HG03439 (cell line): ENCODE measurements around the gene ARPC4.
A peak's percentile ranks its signal among the peaks of the same experiment; 100 is the strongest.
"Not testable (repeated sequence)": the region's sequence is repeated elsewhere in the genome, so short reads cannot be mapped to it uniquely, and the experiment has no call there.

ENCODE experiments used
- ATAC-seq: cut with Tn5 transposase; IDR thresholded peaks from one replicate; pipeline ENCODE4 v1.9.1; 2021; ENCODE audit warnings: mild to moderate bottlenecking, moderate library complexity; ENCODE audit not compliant: unreplicated experiment

ARPC4 gene

DNA sequence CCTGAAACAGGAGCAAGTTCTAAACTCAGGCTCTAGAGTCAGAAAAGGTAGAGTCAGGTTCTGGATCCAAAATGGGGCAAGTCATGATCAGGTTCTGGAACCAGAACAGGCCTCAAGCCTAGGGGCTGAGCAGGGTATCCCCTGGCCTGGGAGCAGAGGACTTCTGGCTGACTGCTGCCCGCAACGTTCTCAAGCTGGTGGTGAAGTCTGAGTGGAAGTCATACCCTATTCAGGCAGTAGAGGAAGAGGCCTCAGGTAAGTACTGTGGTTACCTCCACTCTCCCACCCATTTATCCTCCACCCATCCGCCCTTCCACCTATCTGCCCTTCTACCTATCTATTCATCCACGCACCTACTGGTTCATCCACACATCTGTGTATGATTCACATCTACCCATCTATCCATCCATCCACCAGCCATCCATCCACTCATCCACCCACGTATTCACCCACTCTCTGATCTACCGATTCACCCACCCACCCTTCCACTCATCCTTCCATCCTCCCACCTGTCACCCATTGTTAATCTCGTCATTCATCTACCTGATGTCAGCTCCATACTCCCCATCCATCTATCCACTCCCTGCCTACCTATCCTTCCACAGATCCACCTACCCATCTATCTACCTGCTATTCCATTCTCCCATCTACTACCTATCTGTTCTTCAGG, 25.9 kb downstream of the ARPC4 start:
- ATAC-seq: no peak

DNA sequence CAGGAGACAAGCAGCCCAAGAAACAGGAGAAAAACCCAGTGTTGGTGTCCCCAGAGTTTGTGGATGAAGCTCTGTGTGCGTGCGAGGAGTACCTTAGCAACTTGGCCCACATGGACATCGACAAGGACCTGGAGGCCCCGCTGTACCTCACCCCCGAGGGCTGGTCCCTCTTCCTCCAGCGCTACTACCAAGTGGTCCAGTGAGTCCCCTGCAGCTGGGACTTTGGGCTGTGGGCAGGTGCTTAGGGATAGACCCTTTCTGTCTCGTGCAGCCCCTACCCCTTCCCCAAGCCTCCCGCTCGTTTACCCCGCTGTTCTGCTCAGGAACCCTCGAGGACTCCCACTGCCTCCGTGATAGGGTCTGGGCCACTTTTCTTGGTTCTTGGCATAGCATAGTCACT, 27.7 kb downstream of the ARPC4 start:
- ATAC-seq: no peak

DNA sequence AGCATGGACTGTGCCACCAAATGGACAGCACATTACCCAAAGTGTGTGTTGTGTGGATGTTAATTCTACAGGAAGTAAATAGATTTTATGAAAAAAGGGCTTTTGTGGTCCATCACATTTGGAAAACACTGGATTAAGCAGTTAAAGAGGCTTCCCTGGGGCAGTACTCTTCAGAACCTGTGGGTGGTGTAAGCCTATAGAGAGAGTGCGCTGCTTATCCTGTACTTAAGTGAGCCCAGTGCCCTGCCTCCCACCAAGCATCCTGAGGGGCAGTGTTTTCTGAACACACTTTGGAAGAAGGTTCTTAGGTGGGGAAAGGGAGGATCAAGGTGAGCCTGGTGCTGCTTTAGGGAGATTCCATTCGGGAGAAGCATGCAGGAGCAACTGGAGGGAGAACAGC, 28.1 kb downstream of the ARPC4 start:
- ATAC-seq: no peak

DNA sequence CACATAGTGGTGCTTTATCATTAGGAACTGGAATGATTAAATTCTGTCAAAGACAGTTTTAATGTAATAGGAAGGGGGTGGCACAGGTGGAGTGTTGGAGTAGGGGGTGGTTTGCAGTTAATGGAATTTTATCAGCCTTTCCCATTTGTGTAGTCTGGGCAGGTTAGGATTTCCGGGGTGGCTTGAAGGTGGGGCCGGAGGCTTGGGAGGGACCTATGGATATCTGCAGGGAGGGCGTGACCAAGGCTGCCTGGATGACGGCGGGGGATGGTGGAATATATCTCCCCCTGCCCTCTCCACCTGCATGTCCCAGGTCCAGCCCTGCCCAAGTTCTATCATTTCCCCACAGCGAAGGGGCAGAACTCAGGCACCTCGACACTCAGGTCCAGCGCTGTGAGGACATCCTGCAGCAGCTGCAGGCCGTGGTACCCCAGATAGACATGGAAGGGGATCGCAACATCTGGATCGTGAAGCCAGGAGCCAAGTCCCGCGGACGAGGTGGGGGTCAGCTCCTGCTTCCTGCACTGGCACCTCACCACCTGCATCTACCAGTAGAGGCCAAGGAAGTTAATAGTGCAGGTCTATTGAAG, 32.7 kb downstream of the ARPC4 start:
- no peak for ATAC-seq

DNA sequence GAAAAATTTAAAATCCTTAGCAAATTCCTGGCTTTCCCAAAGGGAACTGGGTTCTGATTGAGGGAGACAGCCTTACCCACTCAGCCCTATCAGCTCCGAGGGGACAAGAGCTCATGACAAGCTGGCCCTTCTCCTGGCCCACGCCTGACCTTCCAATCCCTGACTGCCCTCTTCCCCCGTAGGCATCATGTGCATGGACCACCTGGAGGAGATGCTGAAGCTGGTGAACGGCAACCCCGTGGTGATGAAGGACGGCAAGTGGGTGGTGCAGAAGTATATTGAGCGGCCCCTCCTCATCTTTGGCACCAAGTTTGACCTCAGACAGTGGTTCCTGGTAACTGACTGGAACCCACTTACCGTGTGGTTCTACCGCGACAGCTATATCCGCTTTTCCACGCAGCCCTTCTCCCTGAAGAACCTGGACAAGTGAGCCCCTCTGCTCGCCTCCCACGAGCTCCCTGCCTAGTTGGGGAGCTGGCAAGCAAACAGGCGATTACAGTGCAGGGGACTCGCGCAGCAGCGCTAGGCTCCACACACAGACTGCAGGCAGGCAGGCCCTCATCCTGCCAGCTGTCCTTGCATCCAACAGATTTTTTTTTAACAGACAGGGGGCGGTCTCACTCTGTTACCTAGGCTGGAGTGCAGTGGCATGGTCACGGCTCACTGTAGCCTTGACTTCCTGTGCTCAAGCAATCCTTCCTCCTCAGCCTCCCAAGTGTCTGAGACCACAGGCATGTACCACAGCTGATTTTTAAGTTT, 34.1 kb downstream of the ARPC4 start:
- no peak for ATAC-seq

DNA sequence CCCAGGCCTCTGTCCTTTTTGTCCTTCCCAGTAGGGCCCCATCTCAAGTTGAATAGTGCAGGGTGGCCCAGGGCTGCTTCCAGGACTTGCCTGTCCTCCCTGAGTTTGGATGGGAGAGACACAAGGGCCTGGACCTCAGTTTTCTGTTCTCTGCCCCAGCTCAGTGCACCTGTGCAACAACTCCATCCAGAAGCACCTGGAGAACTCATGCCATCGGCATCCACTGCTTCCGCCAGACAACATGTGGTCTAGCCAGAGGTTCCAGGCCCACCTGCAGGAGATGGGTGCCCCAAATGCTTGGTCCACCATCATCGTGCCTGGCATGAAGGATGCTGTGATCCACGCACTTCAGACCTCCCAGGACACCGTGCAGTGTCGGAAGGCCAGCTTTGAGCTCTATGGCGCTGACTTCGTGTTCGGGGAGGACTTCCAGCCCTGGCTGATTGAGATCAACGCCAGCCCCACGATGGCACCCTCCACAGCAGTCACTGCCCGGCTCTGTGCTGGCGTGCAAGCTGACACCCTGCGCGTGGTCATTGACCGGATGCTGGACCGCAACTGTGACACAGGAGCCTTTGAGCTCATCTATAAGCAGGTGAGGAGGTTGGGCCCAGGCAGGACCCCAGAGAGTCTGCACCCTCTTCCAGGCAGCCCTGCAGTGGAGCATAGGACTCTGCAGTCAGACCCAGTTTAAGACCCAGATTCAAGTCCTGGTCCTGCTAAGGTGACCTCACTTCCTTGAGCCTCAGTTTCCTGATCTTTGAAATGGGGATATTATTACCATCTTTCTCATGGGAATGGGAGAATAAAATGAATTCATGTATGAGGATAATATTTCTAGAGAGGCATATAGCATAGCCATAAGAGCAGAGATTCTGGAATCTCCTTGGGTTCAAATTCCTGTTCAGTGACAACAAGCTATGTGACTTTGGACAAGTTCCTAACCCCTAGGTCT, 36.2 kb downstream of the ARPC4 start:
- no peak for ATAC-seq

DNA sequence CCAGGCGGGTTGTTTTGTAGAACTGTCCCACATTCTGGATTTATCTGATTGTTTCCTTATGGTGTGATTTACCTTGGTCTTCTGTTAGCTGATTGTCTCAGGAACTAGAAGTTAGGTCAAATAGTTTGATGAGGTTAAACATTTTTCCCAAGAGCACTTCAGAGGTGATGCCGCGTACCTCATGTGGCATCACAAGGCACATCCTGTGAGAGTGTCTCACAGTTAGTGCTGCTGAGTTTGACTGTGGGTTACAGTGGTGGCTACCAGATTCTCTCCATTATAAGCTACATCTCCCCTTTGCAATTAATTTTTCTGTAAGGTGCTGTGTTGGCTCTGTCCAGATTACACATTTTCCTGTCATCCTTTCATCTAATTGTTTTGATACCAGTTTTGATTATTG, 38.4 kb downstream of the ARPC4 start:
- ATAC-seq: no peak

DNA sequence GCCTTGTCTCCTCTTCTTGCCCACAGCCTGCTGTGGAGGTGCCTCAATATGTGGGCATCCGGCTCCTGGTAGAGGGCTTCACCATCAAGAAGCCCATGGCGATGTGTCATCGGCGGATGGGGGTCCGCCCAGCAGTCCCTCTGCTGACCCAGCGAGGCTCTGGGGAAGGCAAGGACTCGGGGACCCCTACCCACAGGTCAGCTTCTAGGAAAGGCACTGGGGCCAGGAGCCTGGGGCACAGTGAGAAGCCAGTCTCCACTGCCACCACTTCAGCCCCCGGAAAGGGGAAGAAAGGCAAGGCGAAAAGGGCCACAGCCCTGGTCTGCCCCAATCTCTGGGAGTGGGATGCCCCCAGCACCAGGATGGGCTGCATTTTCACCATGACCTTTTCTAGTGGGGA, 40.2 kb downstream of the ARPC4 start:
- no peak for ATAC-seq

DNA sequence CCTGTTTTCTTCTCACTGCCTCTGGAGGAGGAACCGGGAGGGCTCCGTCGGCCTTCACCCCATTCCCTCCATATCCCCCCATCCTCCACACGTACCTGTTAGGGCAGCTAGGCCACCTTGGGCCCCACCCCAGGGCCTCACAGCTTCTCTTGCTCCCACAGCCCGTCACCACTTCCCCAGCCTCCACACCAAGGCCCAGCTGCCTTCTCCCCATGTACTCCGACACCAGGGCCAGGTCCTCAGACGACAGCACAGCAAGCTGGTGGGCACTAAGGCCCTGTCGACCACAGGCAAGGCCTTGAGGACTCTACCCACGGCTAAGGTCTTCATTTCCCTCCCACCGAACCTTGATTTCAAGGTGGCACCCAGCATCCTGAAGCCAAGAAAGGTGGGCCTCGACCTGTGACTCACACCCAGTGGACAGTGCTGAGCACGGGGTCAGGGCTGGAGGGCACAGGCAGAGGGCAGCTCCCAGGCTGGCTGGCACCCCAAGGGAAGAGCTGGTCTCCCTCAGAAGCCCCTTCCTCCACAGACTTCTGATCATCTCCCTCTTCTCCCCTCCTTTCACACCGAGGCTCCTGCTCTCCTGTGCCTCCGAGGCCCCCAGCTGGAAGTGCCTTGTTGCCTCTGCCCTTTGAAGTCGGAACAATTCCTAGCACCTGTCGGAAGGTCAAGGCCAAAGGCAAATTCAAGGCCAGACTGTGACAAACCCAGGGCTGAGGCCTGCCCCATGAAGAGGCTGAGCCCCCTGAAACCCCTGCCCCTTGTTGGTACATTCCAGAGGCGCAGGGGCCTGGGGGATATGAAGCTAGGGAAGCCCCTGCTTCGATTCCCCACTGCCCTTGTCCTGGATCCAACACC, 41.9 kb downstream of the ARPC4 start:
- ATAC-seq: no peak

DNA sequence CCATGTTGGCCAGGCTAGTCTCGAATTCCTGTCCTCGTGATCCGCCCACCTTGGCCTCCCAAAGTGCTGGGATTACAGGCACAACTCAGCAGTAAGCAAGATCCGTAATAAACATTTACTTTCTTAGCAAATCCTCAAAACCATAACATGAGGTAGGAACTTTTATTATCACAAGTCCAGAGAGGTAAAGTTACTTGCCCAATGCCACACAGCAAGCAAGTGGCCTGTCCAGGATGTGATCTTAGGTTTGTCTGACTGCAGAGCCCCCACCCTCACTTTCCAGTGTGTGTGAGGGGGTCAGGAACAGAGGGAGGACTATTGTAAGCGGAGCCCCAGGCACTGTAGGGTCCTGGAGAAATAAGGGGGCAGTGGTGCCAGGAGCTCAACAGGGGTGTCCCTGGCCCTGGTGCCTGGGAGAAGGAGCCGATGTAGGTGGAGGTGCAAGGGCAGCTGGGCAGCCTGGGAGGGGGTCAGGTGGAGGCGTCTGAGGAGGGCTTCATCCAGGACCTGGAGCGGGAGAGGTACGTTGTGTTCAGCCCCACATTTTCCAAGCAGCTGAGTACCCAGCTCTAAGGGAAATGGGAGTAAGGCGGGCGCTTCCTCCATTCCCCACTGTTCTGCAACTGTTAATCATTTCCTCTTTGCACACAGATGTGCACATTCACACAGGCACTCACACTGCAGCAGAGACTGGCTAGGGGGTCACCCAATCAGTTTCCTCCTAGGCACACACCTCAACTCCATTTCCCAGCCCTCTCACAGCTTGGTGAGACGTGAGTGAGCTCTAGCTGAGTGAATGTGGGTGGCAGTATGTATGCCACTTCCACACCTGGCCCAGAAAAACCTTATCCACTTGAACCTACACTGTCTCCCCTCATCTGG, 45.1 kb downstream of the ARPC4 start:
- no peak for ATAC-seq

DNA sequence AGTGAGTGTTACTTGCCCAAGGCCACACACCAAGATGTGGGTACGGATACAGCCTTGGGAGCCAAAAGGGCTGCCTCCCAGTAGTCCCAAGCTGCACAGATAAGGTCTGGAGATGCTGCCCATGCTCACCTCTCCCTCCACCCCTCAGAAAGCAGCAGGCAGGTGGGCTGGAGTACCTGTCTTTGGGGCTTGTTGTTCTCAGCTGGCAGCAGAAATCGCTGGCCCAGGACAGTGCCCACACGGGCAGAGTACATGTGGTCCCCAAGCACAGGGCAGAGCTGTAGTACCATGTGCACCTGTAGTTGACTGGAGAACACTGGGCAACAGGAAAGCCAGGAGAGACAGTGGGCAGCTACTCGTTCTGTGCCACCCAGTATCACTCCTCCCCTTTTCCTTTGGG, 46.0 kb downstream of the ARPC4 start:
- no peak for ATAC-seq

DNA sequence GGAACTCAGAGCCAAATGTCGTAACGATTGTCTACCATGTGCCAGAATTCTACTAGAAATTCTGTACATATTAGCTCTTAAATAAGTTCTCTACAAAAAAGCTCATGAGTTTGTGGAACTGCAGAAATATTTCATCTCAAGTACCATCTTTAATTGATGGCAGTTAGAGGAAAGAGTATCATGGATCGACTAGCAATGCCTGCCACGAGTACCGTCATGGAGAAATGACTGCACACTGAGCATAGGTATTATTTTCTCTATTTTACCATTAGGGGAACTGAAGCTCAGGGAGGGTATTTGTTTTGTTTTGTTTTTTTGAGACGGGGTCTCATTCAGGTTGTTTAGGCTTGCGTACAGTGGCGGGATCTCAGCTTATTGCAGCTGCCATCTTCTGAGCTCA, 48.1 kb downstream of the ARPC4 start:
- ATAC-seq: no peak

DNA sequence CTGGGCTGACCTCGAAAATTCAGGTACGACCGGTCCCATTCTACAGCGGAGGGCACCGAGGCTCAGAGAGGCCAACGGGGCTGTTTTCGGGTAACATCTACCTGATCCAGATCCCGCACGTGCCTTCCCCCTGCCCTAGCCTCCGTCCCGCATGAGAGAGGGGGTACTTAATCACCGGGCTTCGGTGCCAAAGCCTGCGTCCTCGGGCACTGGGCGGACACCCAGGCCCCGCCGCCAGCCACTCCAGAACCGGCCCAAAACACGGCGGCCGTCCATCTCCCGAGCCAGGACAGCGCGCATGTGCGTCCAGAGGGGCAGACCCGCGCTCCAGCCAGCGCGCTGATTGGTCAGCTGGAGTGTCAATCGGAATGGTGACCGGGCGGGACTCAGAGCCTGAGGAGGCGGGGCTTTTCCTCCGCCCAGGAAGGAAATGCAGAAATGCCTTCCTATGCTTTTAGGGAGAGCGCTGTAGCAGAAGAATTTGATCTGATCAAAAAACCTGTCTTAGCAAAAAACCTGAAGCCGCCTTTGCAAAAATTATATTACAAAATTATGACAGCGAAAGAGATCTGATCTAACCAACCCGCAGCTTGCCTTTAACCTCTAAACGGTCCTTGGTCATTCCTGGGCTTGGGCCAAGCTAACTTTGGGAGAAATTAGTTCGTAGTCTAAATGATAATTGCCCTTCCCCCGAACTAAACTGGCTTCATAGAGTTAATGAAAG, 51.0 kb downstream of the ARPC4 start, which contains the start of gene RPUSD3:
TSS of gene RPUSD3 (minus strand) at position 294 of the 724 bp plus-strand sequence. CDS start at position 276, 18 bp downstream.
- peak; percentile 95 for ATAC-seq

DNA sequence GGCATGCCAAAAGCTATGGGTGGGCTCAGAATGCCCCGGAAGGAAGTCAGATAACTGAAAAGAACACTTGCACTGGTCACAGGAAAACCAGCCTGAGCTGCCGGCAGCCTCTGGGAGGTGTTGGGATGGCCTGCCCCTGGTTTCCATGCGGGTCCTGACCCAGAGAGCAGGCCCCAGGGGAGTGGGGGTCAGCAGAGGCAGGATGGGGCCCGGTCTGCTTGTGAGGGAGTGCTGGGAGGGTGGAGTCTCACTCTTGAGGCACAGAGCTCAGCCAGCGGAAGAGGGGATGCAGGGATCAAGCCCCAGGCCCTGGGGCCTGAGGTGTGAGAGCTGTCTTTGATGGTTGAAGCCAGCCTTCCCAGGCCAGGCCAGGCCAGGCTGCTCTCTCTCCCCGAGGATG, 53.3 kb downstream of the ARPC4 start:
- ATAC-seq: no peak

DNA sequence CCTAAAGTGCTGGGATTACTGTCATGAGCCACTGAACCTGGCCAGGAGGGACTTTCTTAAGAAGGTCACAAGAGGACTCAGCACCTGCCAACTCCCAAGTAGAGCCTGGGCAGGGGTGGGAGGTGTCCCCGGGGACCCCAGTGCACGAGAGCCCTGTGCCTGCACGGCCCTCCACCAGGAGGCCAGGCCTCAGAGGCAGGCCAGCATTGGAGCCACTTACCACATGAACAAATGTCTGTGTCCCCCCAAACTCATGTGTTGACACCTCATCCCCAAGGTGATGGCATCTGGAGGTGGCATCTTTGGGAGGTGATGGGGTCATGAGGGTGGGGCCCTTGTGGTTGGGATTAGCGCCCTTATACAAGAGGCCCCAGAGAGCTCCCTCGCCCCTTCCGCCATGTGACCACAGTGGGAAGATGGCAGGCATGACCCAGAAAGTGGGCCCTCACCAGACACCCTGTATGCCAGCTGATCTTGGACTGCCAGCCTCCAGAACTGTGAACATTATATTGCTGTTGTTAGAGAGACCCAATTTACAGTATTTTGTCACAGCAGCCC, 54.1 kb downstream of the ARPC4 start:
- no peak for ATAC-seq

DNA sequence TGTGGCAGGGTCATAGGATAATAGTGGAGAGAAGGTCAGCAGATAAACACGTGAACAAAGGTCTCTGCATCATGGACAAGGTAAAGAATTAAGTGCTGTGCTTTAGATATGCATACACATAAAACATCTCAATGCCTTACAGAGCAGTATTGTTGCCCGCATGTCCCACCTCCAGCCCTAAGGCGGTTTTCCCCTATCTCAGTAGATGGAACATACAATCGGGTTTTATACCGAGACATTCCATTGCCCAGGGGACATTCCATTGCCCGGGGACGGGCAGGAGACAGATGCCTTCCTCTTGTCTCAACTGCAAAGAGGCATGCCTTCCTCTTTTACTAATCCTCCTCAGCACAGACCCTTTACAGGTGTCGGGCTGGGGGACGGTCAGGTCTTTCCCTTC, 55.0 kb downstream of the ARPC4 start:
- not testable (repeated sequence) for ATAC-seq

DNA sequence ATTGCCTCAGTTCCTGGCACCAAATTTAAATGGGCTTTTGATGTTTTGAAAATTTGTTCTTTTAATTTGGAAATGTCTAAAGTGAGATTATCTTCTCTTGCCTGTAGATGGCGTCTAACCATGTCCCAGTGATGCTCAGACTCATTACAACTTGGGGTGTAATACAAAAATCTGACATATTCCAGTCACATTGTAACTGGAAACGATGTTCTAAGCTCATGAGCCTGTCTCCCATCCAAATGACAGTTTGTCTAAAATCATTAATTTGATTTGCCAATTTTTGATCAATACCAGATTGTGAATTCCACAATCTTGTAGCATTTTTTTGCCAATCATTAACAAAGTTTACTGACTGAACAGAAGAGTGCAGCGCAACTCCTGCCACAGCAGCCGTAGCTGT, 56.0 kb downstream of the ARPC4 start:
- ATAC-seq: not testable (repeated sequence)

DNA sequence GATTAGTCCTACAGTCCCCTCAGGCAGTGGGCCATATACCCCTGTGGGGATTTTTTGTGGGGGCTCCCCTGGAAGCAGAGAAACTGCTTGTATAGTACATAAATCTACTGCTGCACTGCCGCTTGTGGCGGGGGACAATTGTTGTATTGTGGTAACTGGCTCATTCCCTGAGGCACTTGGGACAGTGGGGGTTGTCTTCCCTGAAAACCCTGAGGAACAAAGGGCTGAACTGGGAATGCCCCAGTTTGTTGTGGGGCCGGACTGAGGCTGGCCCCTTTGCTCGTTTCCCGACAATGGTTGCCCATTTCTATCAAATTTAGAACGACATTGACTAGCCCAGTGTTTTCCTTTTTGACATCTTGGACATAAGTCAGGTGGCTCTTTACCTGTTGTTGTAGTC, 58.5 kb downstream of the ARPC4 start:
- not testable (repeated sequence) for ATAC-seq
